Omental fat pad (tissue), 4 donors: Measurements from ENCODE around the gene HAND1. TPM values are rescaled to one million over a fixed set of nuclear protein-coding genes. Genes with fewer than 3 reads are reported as not detected.

ENCODE experiments used
- ATAC-seq: fragments of 150-250 bp; one replicate; pipeline ENCODE4 v1.9.1; 2016; ENCODE audit warnings: mild to moderate bottlenecking, moderate library complexity; ENCODE audit not compliant: low FRiP score
- DNase-seq: peaks from one replicate; pipeline ENCODE4 v3.0.0-alpha.2; 2019; ENCODE audit warnings: low spot score
- CTCF ChIP-seq, 3 donors: fragments of 450-650 bp; IDR thresholded peaks; one replicate each; pipeline ENCODE4 v1.5.1; 2016 to 2017; ENCODE audit warnings: antibody characterized with exemption in 3 of 3, mild to moderate bottlenecking in 3 of 3, moderate library complexity in 2 of 3
- total RNA-seq, 4 donors: library from RNA; depleted of rRNA; stranded (reverse); fragments of >200 nt; gene quantifications; one replicate each; pipeline ENCODE4 v1.1.0, GENCODE V29; 2016

HAND1 gene
- total RNA-seq, 4 donors from 2014 or later = 0.25 to 1.7 TPM; not detected in 2

DNA sequence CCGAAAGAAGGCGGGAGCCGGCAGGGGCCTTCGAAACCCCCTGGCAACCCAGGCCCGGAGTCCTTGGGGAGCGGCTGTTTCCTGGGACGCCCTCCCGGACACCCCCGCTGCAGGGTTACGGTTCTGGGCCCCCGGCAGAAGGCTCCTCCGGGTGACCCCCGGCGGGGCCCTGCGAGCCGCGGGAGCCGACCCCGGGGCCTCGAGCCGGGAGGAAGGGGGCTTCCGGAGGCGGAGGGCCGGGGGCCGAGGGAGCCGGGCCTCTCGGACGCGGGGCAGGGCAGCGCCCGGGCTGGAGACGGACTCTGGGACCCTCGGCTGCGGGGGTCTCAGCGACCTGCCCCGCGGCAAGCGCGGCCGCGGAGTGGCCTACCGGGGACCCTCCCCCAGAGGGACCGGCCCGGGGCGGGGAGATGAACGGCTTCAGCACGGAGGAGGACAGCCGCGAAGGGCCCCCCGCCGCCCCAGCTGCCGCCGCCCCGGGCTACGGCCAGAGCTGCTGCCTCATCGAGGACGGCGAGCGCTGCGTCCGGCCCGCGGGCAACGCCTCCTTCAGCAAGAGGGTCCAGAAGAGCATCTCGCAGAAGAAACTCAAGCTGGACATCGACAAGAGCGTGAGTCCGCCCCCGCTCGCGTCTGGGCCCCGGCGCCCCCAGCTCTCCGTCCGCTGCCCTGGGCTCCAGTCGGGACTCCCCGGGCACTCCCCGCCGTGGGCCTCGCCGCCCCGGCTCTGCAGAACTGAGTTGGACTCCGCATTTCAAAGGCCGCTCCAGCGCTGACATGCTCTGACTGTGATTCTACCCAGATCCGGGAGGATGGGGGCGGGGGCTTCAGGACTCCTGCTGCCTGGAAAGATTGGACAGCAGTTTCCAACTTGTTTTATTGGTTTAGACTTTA lies 31.6 kb downstream of the HAND1 start:
- TF ChIP-seq CTCF (IDR thresholded peaks at IDR 0.05) = no peak
- ATAC-seq (peak; percentile 45), DNase-seq (peak; percentile 59)

DNA sequence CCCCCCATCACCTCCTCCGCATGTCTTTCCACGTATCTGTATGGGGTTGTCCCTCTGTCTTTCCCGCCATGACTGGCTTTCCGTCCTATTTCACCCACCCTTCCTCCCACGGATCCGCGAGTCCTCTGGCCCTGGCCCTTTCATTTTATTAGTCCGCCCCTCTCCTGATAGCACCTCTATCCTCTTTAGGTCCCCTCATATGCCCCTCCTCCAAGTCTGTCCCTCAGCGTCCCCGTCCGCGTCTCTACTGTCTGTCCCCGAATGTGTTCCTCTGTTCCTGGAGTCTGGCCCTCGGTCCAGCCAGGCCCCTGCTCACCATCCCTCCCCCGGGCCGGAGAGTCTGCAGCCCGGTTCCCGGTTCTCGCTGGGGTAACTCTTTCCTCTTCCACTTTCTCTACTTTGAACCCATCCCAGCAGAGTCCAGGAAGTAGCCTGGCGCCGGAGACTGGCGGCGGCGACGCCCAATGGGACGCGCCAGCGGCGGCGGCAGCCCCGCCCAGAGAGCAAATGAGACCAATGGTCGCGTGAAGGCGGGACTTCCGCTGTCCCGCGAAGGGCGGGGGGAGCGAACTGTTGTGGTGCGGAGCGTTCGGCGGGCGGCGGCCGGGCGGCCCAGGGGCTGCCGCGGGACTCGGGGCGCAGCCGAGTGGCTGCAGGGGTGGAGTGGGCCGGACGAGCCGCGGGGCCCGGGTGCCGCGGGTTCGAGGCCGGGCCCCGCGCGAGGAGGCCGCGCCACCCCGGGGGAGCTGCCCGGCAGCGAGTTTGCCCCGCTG lies 32.4 kb downstream of the HAND1 start, which contains the start of gene SAP30L:
SAP30L (plus strand) TSS at position 576 of the 773 bp plus-strand sequence. CDS start 608 bp downstream, outside the sequence.
- no peak for TF ChIP-seq CTCF (IDR thresholded peaks at IDR 0.05)
- DNase-seq (peak; percentile 88), ATAC-seq (peak; percentile 96)

GRCh38 chr5:154444556-154445421 lies 33.2 kb downstream of the HAND1 start:
- DNase-seq (no peak), ATAC-seq (peak; percentile 3)
- no peak for TF ChIP-seq CTCF (IDR thresholded peaks at IDR 0.05)

DNA sequence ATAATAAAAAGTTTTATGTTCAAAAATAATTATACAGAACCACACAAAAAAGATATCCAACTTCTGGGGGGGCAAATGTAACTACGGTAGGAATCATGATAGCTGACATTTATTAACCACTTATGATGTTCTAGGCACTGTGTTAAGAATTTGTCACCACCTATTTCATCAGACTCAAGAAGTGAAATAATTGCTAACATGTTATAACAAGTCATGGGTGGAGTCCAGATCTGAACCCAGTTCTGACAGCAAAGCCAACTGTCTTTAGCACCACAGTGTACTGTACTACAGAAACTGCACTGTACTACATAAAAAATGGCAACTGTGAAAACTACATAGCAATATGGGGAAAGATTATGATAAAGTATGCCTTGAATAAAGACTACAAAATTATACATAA lies 35.2 kb downstream of the HAND1 start:
- ATAC-seq (no peak), DNase-seq (no peak)
- TF ChIP-seq CTCF (IDR thresholded peaks at IDR 0.05) = no peak

- no peak for ATAC-seq
- no peak for DNase-seq
- no peak for TF ChIP-seq CTCF (IDR thresholded peaks at IDR 0.05)
These were observed 37.5 kb downstream of the HAND1 start for GRCh38 chr5:154440540-154440939.

DNA sequence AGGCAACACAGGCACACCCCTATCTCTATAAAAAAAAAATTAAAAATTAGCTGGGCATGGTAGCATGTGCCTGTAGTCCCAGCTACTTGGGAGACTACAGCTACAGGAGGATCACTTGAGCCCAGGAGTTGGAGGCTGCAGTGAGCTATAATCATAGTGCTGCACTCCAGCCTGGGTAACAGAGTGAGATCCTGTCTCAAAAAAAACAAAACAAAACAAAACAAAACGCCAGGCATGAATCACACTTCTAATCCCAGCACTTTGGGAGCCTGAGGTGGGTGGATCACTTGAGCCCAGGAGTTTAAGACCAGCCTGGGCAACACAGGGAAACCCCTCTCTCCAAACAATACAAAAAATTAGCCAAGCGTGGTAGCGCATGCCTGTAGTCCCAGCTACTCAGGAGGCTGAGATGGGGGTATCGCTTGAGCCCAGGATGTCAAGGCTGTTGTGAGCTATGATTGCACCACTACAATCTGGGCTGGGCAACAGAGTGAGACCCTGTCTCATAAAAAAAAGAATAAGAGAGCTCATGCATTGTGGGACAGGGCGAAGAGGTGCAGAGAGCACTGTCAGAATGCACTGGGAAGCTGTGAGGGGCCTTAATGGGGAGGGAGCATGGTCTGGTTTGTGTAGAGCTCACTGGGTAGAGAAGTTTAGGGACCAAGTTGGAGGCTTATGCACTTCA lies 40.6 kb downstream of the HAND1 start:
- TF ChIP-seq CTCF (IDR thresholded peaks at IDR 0.05) = no peak
- ATAC-seq = no peak
- no peak for DNase-seq
